Heart right ventricle (tissue), 16 donors: ENCODE results near the gene TMC3. TPM values are rescaled to one million over a fixed set of nuclear protein-coding genes. Genes with fewer than 3 reads are reported as not detected.

ENCODE experiments used
- ATAC-seq, 8 donors: fragments of 200-7000 bp; cut with Tn5 transposase; one replicate each; pipeline ENCODE4 v1.9.1; 2020; ENCODE audit warnings: mild to moderate bottlenecking in 8 of 8, moderate library complexity in 8 of 8, moderate number of reproducible peaks in 1 of 8
- DNase-seq, 2 donors: peaks; one replicate each; pipeline ENCODE4 v3.0.0-alpha.2; 2020
- H3K27ac ChIP-seq, 10 donors: fragments of 200-600 bp; sonication (generic) in 2 of 10; one replicate each; pipeline versions ENCODE4 v1.5.0 to v1.8.0; 2020 to 2022; ENCODE audit warnings: mild to moderate bottlenecking in 3 of 10
- H3K27me3 ChIP-seq, 7 donors: fragments of 200-600 bp; one replicate each; pipeline ENCODE4 v1.8.0; 2021 to 2022; ENCODE audit warnings: mild to moderate bottlenecking in 2 of 7
- H3K36me3 ChIP-seq, 9 donors: fragments of 200-600 bp; sonication (generic) in 1 of 9; one replicate each; pipeline versions ENCODE4 v1.5.0 to v1.8.0; 2020 to 2022; ENCODE audit warnings: mild to moderate bottlenecking in 2 of 9
- H3K4me1 ChIP-seq, 9 donors: fragments of 200-600 bp; sonication (generic) in 1 of 9; one replicate each; pipeline versions ENCODE4 v1.5.0 to v1.8.0; 2020 to 2022; ENCODE audit warnings: mild to moderate bottlenecking in 4 of 9
- H3K4me3 ChIP-seq, 10 donors: fragments of 200-600 bp; sonication (generic) in 2 of 10; one replicate each; pipeline versions ENCODE4 v1.5.0 to v1.8.0; 2020 to 2022; ENCODE audit warnings: mild to moderate bottlenecking in 7 of 10, moderate library complexity in 2 of 10
- H3K9me3 ChIP-seq, 11 donors: fragments of 200-600 bp in 10 of 11; sonication (generic) in 2 of 11; one replicate each; pipeline versions ENCODE4 v1.5.0 to v1.8.0; 2013 to 2022; ENCODE audit warnings: mild to moderate bottlenecking in 2 of 11, control low read depth in 1 of 11, moderate library complexity in 1 of 11
- CTCF ChIP-seq, 9 donors: fragments of 200-600 bp; sonication (generic) in 2 of 9; IDR thresholded peaks; one replicate each; pipeline versions ENCODE4 v1.5.0 to v1.8.0; 2021 to 2022; ENCODE audit warnings: antibody characterized with exemption in 9 of 9, mild to moderate bottlenecking in 5 of 9, moderate library complexity in 1 of 9
- WGBS, 2 donors: extraction: QIAGEN DNeasy Blood & Tissue Kit; methylation state at CpG; one replicate each; pipeline ENCODE4 v1.1.7; 2013; ENCODE audit warnings: inconsistent platforms in 1 of 2; 5-methylcytosine and 5-hydroxymethylcytosine counted together
- intact Hi-C, 10 donors: fragments of 100-400 bp; cut with DNase I; formaldehyde crosslinking; loops; one replicate each; pipeline versions ENCODE4 v1.11.1 to v1.14.2; 2022
- polyA plus RNA-seq, 2 donors: library from polyadenylated mRNA; stranded (reverse); fragments of 200-250 nt; gene quantifications; one replicate each; pipeline ENCODE4 v1.2.3, GENCODE V29; 2013
- total RNA-seq, 10 donors: library from RNA; stranded (reverse); fragmentation: NEBNext Ultra II Directional in 3 of 10; extraction: Animal tissue kit (Norgen Biotek cat#: 25700) in 3 of 10; gene quantifications; one replicate each; pipeline versions ENCODE4 v1.2.1 to v1.2.4, GENCODE V29; 2021 to 2023
- donor health status: Arrhythmogenic right ventricular cardiomyopathy.
- donor health status: ischemic (EF 13 %, LVEDD 7.1; RV severe dilation, severe dysfunction).
- donor health status: healthy with polysubstance abuse.
- donor health status: DM: no; HTN: yes; CAD: no.
- donor health status: DM: no; HTN: no; CAD: no.
- donor health status: ischemic (EF 25% LVEDD 6.9; RV normal size, moderate dysfunction).
- donor health status: ischemic (EF 25% LVEDD 5.7; RV mildly dilated, moderate dysfunction).
- donor health status: healthy.
- donor health status: DM: yes; HTN: yes; CAD: no.
- donor health status: Ischemic cardiomyopathy.
- donor health status: ischemic (EF 35%, LVEDD 5.7; RV mildly dilated, moderate dysfunction).
- donor health status: nonischemic (EF 11% LVEDD 7.7; RV severe dilation, severe dysfunction).
- donor health status: DM: yes; HTN: yes; CAD: no.
- donor health status: PGD.
- donor health status: ischemic (EF 29% LVEDD 5.4; RV normal size, mild dysfunction).
- donor health status: nonischemic (EF 23%, LVEDD 6.1; RV moderate dilation, normal function).

The TMC3 gene
- total and polyA plus RNA-seq, 12 donors: under 0.01 TPM; not detected in 11

GRCh38 chr15:81360491-81360890, 13.5 kb downstream of the TMC3 start:
- no peak overlapping the region for H3K4me3 ChIP-seq
- TF ChIP-seq CTCF (IDR thresholded peaks at IDR 0.05): no peak
- H3K27ac ChIP-seq: no peak overlapping the region
- H3K9me3 ChIP-seq: no peaks in the 10 kb centered on the region
- peaks cover 0 to 5% (median 0%) of the 10 kb centered on the region in 7 donors for H3K27me3 ChIP-seq
- DNase-seq: no peak
- WGBS, 2 donors: 85 to 92% methylated on average over 5 of the region's 5 CpGs
- H3K4me1 ChIP-seq: no peaks in the 10 kb centered on the region
- H3K36me3 ChIP-seq: no peaks in the 10 kb centered on the region
- no peak for ATAC-seq
- intact Hi-C loops: no loop called here

GRCh38 chr15:81358248-81358647, 15.8 kb downstream of the TMC3 start:
- ATAC-seq: no peak
- intact Hi-C loops: no loop called here
- Histone ChIP-seq H3K9me3 (no peaks in the 10 kb centered on the region), H3K4me3 (no peak overlapping the region), H3K4me1 (no peaks in the 10 kb centered on the region), H3K27ac (no peak overlapping the region), H3K27me3 (peaks cover 0 to 5% (median 0%) of the 10 kb centered on the region in 7 donors), H3K36me3 (no peaks in the 10 kb centered on the region)
- 83 to 88% methylated on average over 6 of the region's 6 CpGs for WGBS, 2 donors
- no peak for DNase-seq
- no peak for TF ChIP-seq CTCF (IDR thresholded peaks at IDR 0.05)

GRCh38 chr15:81357180-81357686, 16.8 kb downstream of the TMC3 start:
- ATAC-seq: no peak

GRCh38 chr15:81356252-81356651, 17.8 kb downstream of the TMC3 start:
- Histone ChIP-seq H3K4me1 (no peaks in the 10 kb centered on the region), H3K36me3 (no peaks in the 10 kb centered on the region), H3K27ac (no peak overlapping the region), H3K9me3 (no peaks in the 10 kb centered on the region), H3K4me3 (no peak overlapping the region), H3K27me3 (peaks cover 0 to 5% (median 0%) of the 10 kb centered on the region in 7 donors)
- 75 to 79% methylated on average over 5 of the region's 5 CpGs for WGBS, 2 donors
- intact Hi-C loops: no loop called here
- TF ChIP-seq CTCF (IDR thresholded peaks at IDR 0.05): no peak
- no peak for ATAC-seq
- no peak for DNase-seq

More at GRCh38 chr15:81357180-81357686, 16.8 kb downstream of the TMC3 start:
- H3K4me1 ChIP-seq: no peaks in the 10 kb centered on the region
- intact Hi-C loops: no loop called here
- H3K27me3 ChIP-seq: peaks cover 0 to 5% (median 0%) of the 10 kb centered on the region in 7 donors
- no peak for DNase-seq
- no peak overlapping the region for H3K4me3 ChIP-seq
- H3K27ac ChIP-seq: no peak overlapping the region
- TF ChIP-seq CTCF (IDR thresholded peaks at IDR 0.05): no peak
- H3K9me3 ChIP-seq: no peaks in the 10 kb centered on the region
- no peaks in the 10 kb centered on the region for H3K36me3 ChIP-seq
- WGBS, 2 donors: 74 to 84% methylated on average over 6 of the region's 6 CpGs
